Nucleus accumbens (tissue), 56 donors: Measurements from ENCODE around the gene MOB3C.

ENCODE experiments used
- DNase-seq, 56 donors: peaks; one replicate each; lab custom pipeline; 2025; lab: John Stamatoyannopoulos, UW

The MOB3C gene

GRCh38 chr1:46639547-46639946 lies 22.9 kb upstream of the MOB3C start:
- no peak for DNase-seq

DNA sequence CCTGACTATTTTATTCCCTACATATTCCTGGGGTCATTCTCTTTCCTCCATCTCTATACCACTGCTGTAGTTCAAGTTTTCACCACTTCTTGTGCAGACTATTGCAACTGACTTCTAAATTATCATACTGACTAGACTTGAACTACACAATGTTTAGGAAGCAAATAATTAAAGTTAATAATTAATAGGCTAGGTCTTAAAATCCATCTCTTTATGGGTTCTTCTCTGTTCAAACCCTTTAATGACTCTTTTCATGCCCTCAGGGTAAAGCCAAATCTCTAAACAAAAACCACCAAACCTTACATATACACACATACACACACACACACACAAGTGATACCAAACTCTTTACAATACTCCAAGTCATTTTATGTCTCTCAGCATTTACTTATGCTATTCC lies 22.3 kb upstream of the MOB3C start:
- DNase-seq, result no peak

- DNase-seq, result no peak
Measured at GRCh38 chr1:46637444-46638083, 21.0 kb upstream of the MOB3C start.

DNA sequence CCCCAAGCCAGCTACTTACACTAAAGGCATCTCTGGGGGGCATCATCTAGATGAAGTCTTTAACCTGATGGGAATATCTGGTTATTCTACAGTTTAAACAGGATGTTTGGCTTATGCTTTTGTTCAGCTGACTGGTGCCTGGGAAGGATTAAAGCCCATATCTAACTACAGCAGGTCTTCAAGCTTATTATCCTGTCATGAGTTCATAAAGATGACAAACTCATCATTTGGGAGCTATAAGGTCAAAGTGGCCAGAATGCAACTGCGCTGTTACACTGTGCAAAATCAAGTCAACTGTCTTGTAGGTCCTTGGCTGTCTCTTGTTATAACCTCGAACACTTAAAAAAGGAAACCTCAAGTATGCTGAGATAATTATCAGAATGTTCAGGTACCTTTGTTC lies 18.6 kb upstream of the MOB3C start:
- no peak for DNase-seq

- no peak for DNase-seq
Measured at GRCh38 chr1:46630719-46631118, 14.1 kb upstream of the MOB3C start.

DNA sequence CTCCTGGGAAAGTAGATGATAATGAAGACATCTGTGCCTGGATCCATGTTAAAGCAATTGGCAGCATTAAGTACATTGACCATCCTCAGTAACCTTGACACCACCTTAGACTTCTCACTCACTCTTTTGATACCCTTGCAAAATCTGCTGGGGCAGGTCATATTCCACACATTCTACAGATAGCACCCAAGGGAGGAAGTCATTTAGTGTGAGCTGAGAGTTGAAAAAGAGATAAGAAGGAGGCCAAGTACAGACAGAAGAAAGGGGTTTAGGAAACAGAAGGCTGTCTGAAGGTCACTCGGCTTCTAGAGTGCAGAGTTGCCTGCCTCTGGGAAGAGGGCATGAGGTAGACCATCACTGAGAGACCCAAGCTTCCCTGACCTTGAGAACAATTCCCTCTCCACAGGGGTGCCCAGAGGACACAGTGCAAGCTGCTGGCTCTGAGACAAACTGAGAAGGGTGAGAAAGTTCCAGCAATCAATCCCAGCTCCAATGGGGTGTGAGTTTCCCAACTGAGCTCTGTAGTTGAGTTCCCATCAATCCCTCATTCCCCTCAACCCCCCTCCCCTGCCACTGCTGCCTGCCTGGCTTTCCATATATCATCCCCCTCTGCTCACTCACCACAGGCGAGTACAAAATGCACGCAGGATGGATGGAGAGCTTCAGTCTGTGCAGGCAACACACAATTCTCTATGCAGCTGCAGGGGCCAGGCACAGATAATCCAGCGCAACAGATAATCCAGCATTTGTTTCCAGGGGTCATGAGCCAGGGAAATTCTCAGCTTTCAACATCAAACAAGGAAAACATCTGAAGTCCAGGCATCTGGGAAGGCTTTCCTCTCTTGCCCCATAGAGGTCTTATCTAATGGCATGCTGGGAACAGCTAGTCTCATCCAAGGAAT lies 7.4 kb upstream of the MOB3C start:
- DNase-seq, result no peak

DNA sequence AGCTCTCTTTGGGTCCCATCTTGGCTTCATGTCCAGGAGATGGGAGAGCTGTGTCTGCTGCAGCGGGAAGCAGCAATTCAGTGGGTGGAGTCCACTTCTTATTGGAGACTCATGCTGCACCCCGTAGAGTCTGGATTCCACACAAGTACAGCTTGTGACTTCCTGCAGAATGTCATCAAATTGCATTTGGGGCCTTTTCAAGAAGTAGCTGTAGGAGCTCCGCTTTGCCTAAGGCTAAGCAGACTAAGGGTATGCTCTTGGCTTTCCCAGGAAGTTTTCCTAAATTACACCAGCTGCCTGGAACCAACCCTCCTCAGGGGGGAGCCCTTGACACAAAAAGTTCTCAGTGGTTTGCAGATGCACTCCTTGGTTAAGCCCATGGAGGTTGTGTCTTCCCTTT lies 5.7 kb upstream of the MOB3C start:
- peak in 6 of 56 donors; percentile 5 to 16 (median 9) for DNase-seq

DNA sequence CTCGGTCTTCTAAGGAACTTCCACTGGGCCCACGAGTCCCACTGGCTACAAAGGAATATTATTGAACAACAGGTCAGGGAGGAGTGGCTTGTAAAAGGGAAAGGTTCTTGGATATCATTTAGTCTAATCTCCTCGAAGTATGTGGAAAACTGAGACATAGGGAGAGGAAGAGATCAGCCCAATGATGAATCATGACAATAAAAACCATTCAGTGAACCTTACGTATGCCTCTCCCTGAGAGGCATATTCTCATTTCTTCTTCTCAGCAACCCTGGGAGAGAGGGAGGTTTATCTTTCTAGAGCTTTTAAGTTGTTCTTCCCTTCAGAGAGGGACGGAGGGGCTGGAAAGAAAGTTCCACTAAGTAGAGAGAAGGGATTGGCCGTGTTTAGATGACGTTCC lies 5.3 kb upstream of the MOB3C start:
- DNase-seq, result no peak

DNA sequence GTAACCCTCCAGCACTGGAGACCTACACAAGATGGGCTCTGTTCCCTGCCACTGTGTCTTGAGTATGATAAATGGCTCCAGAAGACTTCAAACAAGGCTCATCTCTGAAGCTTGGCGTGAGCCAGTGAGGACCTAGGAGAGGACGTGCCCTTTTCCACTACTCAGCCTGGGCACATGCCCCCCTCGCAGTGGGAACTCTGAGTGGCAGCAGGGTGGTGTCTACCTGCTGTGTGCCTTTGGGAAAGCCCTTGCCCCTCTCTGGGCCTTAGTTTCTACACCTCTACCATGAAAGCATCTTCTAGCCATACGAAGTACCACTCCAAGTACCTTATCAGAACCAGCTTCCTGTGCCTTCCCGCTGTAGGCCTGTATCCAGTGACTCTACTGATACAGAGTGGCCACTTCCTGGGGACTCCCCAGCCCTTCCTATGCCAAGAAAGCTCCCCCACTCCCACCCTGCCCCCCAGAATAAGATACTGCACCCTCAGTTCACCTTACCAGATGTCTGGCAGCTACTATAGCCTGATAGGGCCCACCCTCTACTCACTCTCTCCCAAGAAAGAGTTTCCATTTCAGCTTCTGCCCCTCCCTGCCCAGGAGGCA lies 3.1 kb upstream of the MOB3C start:
- DNase-seq, result no peak

DNA sequence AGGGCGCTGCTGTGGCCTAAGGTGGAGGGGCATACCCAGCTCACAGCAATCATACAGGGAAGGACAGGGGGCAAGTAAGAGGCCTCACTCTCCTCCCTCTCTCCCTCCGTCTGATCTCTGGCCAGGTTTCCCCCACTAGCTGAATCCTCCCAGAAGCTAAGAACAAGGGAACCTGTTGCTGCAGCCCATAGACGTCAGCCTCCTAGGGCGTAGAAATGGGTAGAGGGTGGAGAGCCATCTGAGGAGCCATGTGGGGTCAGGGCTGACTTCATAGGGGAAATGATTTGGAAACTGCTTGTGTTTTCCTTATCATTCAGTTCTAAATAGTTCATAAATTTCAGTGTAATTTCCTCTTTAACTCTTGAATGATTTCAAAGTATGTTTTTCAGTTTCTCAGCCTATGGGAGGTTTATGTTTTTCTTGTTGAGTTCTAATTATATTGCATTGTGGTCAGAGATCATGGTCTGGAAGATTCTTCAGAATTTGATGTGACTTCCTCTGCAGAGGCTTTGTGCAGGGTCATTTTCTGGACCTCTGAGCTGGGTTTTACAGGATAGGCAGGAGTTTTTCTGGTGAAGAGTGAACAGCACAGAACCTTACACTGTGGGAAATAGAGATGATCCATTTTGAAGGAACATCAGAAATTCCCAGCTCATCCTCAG lies 2.3 kb upstream of the MOB3C start:
- DNase-seq, result no peak

GRCh38 chr1:46617833-46618232 lies 1.2 kb upstream of the MOB3C start:
- peak in 1 of 56 donors; percentile 8 for DNase-seq

GRCh38 chr1:46617108-46617800 lies 643 bp upstream of the MOB3C start:
- no peak for DNase-seq

DNA sequence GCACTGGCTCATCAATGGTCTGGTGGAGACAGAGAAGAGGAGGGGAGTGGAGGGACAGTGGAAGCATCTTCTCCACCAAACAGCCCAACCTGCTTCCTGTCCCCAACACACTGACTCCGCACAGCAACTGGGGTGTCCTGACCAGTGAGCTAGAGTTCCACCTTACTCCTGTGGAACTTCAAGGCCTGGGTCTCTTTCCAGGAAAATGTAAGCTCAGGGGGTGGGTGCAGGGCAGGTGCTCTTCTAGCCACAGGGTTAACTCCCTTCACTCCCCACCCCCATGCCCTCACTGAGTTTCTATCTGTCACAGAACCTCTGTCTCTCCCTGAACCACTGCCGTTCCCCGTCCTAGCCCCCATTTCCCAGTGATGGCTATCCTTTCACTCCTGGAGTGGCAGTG lies 876 bp downstream of the MOB3C start:
- DNase-seq, result no peak

DNA sequence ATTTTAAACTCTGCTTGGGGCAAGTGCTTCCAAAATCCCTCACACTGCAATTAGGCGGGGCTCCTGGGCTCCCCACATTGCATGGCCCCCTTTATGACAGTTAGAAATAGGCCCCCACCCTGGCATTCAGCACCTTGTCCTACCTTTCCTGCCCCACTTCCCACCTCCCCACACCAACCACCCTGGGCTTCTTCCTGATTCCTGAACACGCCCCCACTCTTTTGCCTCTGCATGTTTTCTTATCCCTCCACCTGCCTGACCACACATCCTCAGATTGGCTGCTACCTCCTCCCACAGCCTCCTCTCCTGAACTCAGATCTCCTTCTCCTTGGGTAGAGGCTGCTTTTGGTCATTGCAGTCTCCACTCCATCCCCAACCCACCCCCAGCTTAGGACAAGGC lies 1.5 kb downstream of the MOB3C start:
- no peak for DNase-seq

- DNase-seq, result no peak
Measured at GRCh38 chr1:46614604-46614984, 2.0 kb downstream of the MOB3C start.

GRCh38 chr1:46613661-46614603 lies 2.7 kb downstream of the MOB3C start:
- peak in 46 of 56 donors; percentile 9 to 77 (median 47) for DNase-seq

DNA sequence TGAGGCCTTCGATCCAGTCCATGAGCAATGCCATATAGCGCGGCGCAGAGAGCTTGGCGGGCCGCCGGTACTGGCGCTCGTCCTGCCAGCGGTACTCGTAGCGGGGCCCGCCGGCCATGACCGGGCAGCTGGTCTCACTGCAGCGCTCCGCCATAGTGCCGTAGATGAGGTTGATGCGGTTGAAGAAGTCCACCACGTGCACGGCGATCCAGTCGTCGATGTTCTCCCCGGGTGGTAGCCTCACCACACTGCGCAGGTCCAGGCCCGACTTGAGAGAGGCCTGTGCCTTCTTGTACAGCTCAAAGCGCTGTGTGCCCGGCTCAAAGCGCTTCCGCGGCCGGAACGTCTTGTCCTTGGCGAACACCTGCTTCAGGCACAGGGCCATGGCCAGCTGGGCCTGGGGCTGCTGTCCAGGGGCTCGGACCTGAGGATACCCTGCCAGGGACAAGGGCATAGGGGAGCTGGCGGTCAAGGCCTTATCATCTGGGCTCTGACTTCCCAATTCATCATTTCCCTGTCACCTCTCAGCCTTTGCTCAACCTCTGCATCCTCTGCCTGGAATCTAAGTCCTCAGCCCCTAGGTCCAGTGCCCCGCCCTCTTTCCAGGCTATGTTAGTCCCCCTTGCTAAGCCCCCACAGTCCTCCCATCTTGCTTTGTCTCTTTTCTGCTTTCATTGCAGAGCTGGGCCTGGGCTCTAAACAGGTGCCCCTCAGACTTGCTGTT lies 3.5 kb downstream of the MOB3C start:
- peak in 2 of 56 donors; percentile 8 to 11 for DNase-seq

DNA sequence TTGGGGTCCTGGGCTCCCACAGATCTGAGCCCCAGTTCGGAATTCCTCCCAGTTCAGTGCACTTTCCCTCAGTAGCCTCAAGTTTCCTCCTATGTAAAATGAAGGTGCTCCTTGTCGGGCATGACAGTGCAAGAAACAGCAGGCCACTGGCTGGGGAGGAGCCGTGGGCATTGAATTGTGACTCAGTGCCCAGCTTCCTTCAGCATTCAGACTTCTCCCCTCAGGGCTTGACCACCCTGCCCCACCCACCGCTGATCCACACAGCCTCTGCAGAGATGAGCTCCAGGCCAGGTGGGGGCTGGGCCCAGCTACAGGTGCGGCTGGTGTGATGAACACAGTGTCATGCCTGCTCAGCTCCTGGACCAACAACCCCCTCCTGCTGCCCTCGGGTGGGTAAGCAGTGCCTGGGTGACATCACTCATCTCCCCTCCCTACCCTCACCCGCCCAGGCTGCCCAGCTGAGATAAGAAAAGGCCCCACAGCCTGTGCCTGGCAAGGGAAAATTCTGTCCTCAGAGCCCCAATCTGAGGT lies 4.9 kb downstream of the MOB3C start:
- no peak for DNase-seq
